Spleen (tissue), 7 donors: ENCODE data around the gene GPR157.

Experiments used
- CTCF ChIP-seq, 11 experiments: fragments of 200-600 bp in 7 of 11; fragments of 450-650 bp in 4 of 11; sonication (generic) in 4 of 11; IDR thresholded peaks in 8 of 11; conservative IDR thresholded peaks in 3 of 11; 1 replicate in 7 of 11; 2 replicates in 4 of 11; pipeline versions ENCODE4 v1.4.0 to v1.8.0; 2016 to 2021; ENCODE audit warnings: antibody characterized with exemption in 11 of 11, inconsistent platforms in 4 of 11, mild to moderate bottlenecking in 1 of 11
- POLR2A ChIP-seq, 3 donors: fragments of 450-650 bp; IDR thresholded peaks; one replicate each; pipeline ENCODE4 v1.5.1; 2017; ENCODE audit warnings: antibody characterized with exemption in 3 of 3, mild to moderate bottlenecking in 1 of 3
- POLR2AphosphoS5 ChIP-seq, 3 donors: sonication (generic); formaldehyde crosslinking; IDR thresholded peaks; one replicate each; pipeline ENCODE4 v1.5.1; 2017; ENCODE audit warnings: antibody characterized with exemption in 3 of 3
- donor health status: DM: no; HTN: no; CAD: no; lungs with moderate emphysema.
- donor health status: DM: no; HTN: no; CAD: no.
- donor health status: DM: no; HTN: no; CAD: no.

DNA sequence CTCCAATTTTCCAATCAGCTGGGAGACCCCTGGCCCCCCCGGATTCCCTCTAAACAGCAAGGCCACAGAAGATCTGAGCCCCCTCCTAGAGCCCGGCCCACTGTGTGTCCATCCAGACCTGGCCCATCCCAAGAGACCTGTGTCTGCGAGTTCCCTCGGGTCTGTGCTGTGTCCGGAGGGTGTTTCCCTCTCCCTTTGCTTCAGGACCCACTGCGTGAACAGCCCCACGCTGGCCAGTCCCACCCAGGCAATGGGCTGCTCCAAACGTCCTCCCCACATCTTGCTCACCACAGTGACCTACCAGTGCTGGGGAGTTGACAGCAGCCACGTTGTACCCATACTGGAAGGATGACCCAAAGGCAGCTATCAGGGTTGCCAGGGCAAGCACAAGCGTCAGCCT lies 71.1 kb downstream of the GPR157 start:
- no peak for TF ChIP-seq CTCF (IDR thresholded peaks at IDR 0.05 in 8 of 11, conservative IDR thresholded peaks at IDR 0.05 in 3 of 11)
- TF ChIP-seq POLR2A (IDR thresholded peaks at IDR 0.05): no peak
- no peak for TF ChIP-seq POLR2AphosphoS5 (IDR thresholded peaks at IDR 0.05)
